Left kidney (tissue), 8 donors: Measurements from ENCODE around the gene ANXA6. TPM values are rescaled to one million over a fixed set of nuclear protein-coding genes. Genes with fewer than 3 reads are reported as not detected.
A peak's percentile ranks its signal among the peaks of the same experiment; 100 is the strongest.
"Not testable (repeated sequence)": the region's sequence is repeated elsewhere in the genome, so short reads cannot be mapped to it uniquely, and the experiment has no call there.

ENCODE experiments used
- DNase-seq: peaks from one replicate; pipeline ENCODE4 v3.0.0-alpha.2; 2013
- long read RNA-seq, 8 donors: transcript quantifications; one replicate each; lab custom pipeline, GENCODE V29; 2026
- polyA plus RNA-seq: library from polyadenylated mRNA; unstranded; fragments of 120-200 nt; gene quantifications from one replicate; pipeline ENCODE4 v1.2.1, GENCODE V29; 2013; ENCODE audit not compliant: insufficient read length

ANXA6 gene
- 134 TPM for polyA plus RNA-seq
- long read RNA-seq, donor 1, transcript ANXA6-201 (26 exons, 2,593 nt) = major isoform, 19 of 66 reads
- long read RNA-seq, donor 1, partial matches to known transcripts = 47 of 66 reads
- long read RNA-seq, donor 1, other reads (novel, unspliced or antisense) = 0 of 66 reads
- long read RNA-seq, donor 2, transcript ANXA6-201 (26 exons, 2,593 nt) = major isoform, 25 of 42 reads
- long read RNA-seq, donor 2, partial matches to known transcripts = 17 of 42 reads
- long read RNA-seq, donor 2, other reads (novel, unspliced or antisense) = 0 of 42 reads
- long read RNA-seq, donor 3, transcript ANXA6-201 (26 exons, 2,593 nt) = major isoform, 7 of 27 reads
- long read RNA-seq, donor 3, partial matches to known transcripts = 20 of 27 reads
- long read RNA-seq, donor 3, other reads (novel, unspliced or antisense) = 0 of 27 reads
- long read RNA-seq, donor 4 = 0 reads
- long read RNA-seq, donor 5, transcript ANXA6-201 (26 exons, 2,593 nt) = major isoform, 14 of 37 reads
- long read RNA-seq, donor 5, partial matches to known transcripts = 15 of 37 reads
- long read RNA-seq, donor 5, other reads (novel, unspliced or antisense) = 7 of 37 reads
- long read RNA-seq, donor 6, transcript ANXA6-201 (26 exons, 2,593 nt) = major isoform, 22 of 65 reads
- long read RNA-seq, donor 6, partial matches to known transcripts = 34 of 65 reads
- long read RNA-seq, donor 6, other reads (novel, unspliced or antisense) = 8 of 65 reads
- long read RNA-seq, donor 7, transcript ANXA6-201 (26 exons, 2,593 nt) = major isoform, 18 of 40 reads
- long read RNA-seq, donor 7, partial matches to known transcripts = 15 of 40 reads
- long read RNA-seq, donor 7, other reads (novel, unspliced or antisense) = 6 of 40 reads
- long read RNA-seq, donor 8, transcript ANXA6-201 (26 exons, 2,593 nt) = major isoform, 5 of 5 reads
- long read RNA-seq, donor 8, partial matches to known transcripts = 0 of 5 reads
- long read RNA-seq, donor 8, other reads (novel, unspliced or antisense) = 0 of 5 reads

GRCh38 chr5:151157426-151158286 lies at the start of gene ANXA6:
ANXA6 (minus strand) TSS chr5:151157779; CDS start chr5:151147901, 9,878 bp downstream.
- DNase-seq = peak; percentile 85

DNA sequence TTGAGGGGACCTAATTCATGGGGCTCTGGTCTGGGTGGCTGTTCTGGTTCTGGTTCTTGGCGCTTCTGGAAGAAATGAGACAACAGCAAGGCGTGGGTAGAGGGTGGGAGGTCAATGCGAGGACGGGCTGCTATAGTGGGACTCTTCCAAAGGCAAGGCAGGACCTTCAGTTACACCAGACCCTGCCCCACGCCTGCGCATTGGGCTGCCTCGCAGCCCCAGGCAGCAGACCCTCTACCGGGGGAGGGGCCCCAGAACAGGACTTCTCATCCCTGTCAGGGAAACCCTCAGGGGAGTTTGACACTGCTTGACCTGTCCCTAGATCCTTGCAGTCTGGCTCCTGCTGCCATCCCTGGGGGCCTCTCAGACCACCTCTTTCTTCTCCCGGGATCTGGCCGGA lies 47.8 kb upstream of the ANXA6 start:
- no peak for DNase-seq

- no peak for DNase-seq
These were observed 46.5 kb upstream of the ANXA6 start for GRCh38 chr5:151204051-151204450.

- no peak for DNase-seq
These were observed 45.0 kb upstream of the ANXA6 start for GRCh38 chr5:151202381-151203139.

GRCh38 chr5:151200913-151201595 lies 43.5 kb upstream of the ANXA6 start:
- DNase-seq = no peak

- DNase-seq = no peak
These were observed 42.1 kb upstream of the ANXA6 start for GRCh38 chr5:151199581-151200185.

DNA sequence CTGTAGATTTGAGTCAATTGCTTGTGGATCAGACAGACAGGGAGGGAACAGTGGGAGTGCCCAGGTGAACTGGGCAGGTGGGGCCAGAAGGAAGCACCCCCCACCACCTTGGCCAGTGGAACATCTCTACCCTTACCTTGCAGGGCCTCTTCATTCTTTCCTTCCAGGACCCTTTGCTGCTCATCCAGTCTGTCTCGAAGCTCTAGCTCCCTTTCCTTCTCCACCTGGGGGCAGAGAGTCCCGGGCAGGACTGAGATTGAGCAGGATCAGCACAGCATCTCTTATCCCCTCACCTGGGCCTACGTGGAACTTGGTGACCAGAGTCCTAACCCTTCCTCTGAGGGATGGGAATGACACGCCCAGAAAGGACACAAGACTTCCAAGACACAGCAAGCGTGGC lies 41.3 kb upstream of the ANXA6 start:
- DNase-seq = no peak

- DNase-seq = not testable (repeated sequence)
These were observed 39.7 kb upstream of the ANXA6 start for GRCh38 chr5:151197291-151197600.

DNA sequence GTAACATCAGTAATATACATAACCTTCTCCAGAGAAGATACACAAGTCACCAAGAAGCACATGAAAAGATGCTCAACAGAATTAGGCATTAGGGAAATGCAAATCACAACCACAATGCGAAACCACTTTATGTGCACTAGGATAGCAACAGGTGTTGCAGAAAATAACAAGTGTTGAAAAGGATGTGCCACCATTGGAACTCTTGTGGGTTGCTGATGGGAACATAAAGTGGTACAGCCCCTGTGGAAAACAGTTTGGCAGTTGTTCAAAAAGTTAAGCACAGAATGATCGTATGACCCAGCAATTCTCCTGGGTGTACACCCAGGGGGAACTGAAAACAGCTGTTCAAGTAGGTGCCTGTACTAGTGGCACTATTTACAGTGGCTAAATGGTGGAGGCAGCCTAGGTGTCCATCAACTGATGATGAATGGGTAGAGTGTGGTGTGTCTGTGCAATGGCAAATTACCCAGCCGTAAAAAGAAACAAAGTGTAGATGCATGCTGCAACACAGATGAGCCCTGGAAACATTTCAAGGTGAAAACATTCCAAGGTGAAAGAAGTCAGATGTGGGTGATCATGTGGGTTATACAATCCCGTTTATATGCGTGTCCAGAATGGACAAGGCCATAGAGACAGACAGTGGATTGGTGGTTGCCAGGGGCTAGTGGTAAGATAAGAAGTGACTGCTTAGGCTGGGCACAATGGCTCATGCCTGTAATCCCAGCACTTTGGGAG lies 39.1 kb upstream of the ANXA6 start:
- no peak for DNase-seq

- DNase-seq = no peak
These were observed 38.0 kb upstream of the ANXA6 start for GRCh38 chr5:151195622-151196021.

GRCh38 chr5:151192626-151193025 lies 35.0 kb upstream of the ANXA6 start:
- no peak for DNase-seq

DNA sequence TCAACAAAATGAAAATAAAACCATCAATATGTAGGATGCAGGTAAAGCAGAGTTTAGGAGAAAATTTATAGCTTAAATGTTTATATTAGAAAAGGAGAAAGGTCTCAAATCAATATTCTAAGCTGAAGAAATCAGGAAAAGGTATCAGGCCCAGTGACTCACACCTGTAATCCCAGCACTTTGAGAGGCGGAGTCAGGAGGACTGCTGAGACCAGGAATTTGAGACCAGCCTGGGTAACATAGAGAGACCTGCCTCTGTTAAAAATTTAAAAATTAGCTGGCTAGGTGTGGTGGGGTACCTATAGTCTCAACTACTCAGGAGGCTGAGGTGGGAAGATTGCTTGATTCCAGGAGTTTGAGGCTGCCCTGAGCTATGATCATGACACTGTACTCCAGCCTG lies 34.1 kb upstream of the ANXA6 start:
- no peak for DNase-seq

DNA sequence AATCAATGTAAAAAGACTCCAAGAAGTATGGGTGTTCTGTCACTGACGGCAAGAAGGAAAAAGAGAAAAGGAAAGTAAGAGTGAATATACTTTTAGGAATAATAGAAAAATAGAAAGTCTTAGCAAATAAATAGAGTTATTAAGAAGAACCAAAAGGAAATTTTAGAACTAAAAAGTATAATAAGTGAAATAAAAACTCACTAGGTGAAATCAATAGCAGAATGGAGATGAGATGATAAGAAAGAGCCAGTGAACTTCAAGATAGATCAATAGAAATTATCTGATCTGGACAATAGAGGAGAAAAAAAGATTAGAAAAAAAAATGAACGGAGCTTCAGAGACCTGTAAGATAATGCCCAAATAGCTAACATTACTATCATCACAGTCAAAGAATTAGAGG lies 31.6 kb upstream of the ANXA6 start:
- DNase-seq = no peak

DNA sequence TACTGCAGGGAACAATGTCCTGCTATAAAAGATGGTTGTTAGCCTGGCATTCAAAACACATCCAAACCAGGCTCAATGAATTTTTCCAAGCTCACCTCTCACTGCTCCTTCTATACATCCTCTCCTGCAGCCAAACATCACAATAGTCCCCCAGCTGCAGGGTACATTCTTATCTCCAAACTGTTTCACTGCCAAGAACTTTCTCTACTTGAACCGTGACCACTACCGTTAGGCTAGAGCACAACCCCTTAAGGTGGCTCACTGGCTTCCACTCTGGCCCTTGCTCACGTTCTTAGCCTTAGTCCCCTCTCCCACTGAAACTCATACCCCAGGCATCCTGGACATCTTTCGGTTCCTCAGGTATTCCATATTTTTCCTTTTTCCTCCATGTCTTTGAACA lies 29.0 kb upstream of the ANXA6 start:
- DNase-seq = no peak

DNA sequence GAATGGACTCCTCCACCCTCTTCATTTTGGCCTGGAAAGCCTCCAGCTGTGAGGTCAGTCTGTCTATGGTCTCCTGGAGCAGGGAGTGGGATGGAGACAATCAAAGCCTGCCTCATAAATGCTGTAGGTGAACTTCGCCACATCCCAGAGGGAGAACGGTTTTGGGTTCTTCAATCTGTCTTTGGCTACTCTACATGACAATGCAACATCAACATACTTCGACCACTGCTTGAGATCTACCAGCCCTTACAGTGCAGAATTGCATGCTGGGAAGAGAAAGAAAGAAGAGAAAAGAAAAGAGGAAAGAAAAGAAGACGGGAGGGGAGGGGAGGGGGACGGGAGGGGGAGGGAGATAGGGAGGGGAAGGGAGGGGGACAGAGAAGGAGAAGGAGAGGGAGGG lies 28.5 kb upstream of the ANXA6 start:
- no peak for DNase-seq

- DNase-seq = no peak
These were observed 26.9 kb upstream of the ANXA6 start for GRCh38 chr5:151184316-151185042.

GRCh38 chr5:151183456-151184245 lies 26.1 kb upstream of the ANXA6 start:
- no peak for DNase-seq

GRCh38 chr5:151182976-151183375 lies 25.4 kb upstream of the ANXA6 start:
- DNase-seq = no peak
